GM23338 (cell line): ENCODE measurements around the gene RUNX1. TPM values are rescaled to one million over a fixed set of nuclear protein-coding genes. Genes with fewer than 3 reads are reported as not detected.

Experiments used
- ATAC-seq: fragments of 200-7000 bp; cut with Tn5 transposase; 3 replicates; pipeline ENCODE4 v1.9.1; 2020
- DNase-seq: peaks from one replicate; pipeline ENCODE4 v3.0.0-alpha.2; 2015; ENCODE audit warnings: low spot score
- H2AFZ ChIP-seq: fragments of 200-600 bp; sonication (generic); 2 replicates; pipeline ENCODE4 v1.8.0; 2016; ENCODE audit warnings: antibody characterized with exemption, mild to moderate bottlenecking, moderate library complexity
- H3F3A ChIP-seq: fragments of 200-600 bp; sonication (generic); replicated peaks from 2 replicates; pipeline ENCODE4 v1.8.0; 2017; ENCODE audit warnings: antibody characterized with exemption, mixed run types, low read depth
- H3K27ac ChIP-seq: fragments of 200-600 bp; sonication (generic); 2 replicates; pipeline ENCODE4 v1.6.1; 2016; ENCODE audit warnings: low read depth
- H3K27me3 ChIP-seq: fragments of 200-600 bp; sonication (generic); 2 replicates; pipeline ENCODE4 v1.8.0; 2016; ENCODE audit warnings: mild to moderate bottlenecking, mixed run types, moderate library complexity; ENCODE audit not compliant: insufficient read depth
- H3K36me3 ChIP-seq: fragments of 200-600 bp; sonication (generic); 2 replicates; pipeline ENCODE4 v1.8.0; 2016; ENCODE audit warnings: mild to moderate bottlenecking; ENCODE audit not compliant: insufficient read depth
- H3K4me1 ChIP-seq: fragments of 200-600 bp; sonication (generic); 2 replicates; pipeline ENCODE4 v1.8.0; 2016; ENCODE audit warnings: mild to moderate bottlenecking, moderate library complexity; ENCODE audit not compliant: insufficient read depth
- H3K4me2 ChIP-seq: fragments of 200-600 bp; sonication (generic); 2 replicates; pipeline ENCODE4 v1.7.1; 2017; ENCODE audit warnings: mixed run types
- H3K4me3 ChIP-seq: fragments of 200-600 bp; sonication (generic); 2 replicates; pipeline ENCODE4 v1.6.1; 2016; ENCODE audit warnings: mixed run types
- H3K79me2 ChIP-seq: fragments of 200-600 bp; sonication (generic); replicated peaks from 2 replicates; pipeline ENCODE4 v1.8.0; 2017; ENCODE audit warnings: mild to moderate bottlenecking; ENCODE audit not compliant: insufficient read depth
- H3K9me2 ChIP-seq: fragments of 200-600 bp; sonication (generic); 2 replicates; pipeline ENCODE4 v1.8.0; 2017; ENCODE audit not compliant: insufficient read depth
- H4K20me1 ChIP-seq: fragments of 200-600 bp; sonication (generic); replicated peaks from 2 replicates; pipeline ENCODE4 v1.8.0; 2017; ENCODE audit warnings: mild to moderate bottlenecking; ENCODE audit not compliant: insufficient read depth
- H3K27ac Mint-ChIP-seq: 2 replicates; pipeline ENCODE4 v1.8.0; 2020; ENCODE audit warnings: inconsistent platforms, mild to moderate bottlenecking, moderate library complexity, mixed read lengths
- H3K27me3 Mint-ChIP-seq: 3 replicates; pipeline ENCODE4 v1.8.0; 2022; ENCODE audit warnings: low read depth, mild to moderate bottlenecking, moderate library complexity, mixed read lengths, inconsistent platforms; ENCODE audit not compliant: insufficient read depth, poor library complexity
- H3K36me3 Mint-ChIP-seq: 3 replicates; pipeline ENCODE4 v1.8.0; 2021; ENCODE audit warnings: low read depth, mild to moderate bottlenecking, inconsistent platforms, moderate library complexity, mixed read lengths
- H3K4me1 Mint-ChIP-seq: 3 replicates; pipeline ENCODE4 v1.8.0; 2020; ENCODE audit warnings: mild to moderate bottlenecking, inconsistent platforms, mixed read lengths
- H3K4me3 Mint-ChIP-seq: 3 replicates; pipeline ENCODE4 v1.8.0; 2021; ENCODE audit warnings: moderate library complexity, mild to moderate bottlenecking, inconsistent platforms, mixed read lengths
- H3K9me3 Mint-ChIP-seq: 3 replicates; pipeline ENCODE4 v1.8.0; 2020; ENCODE audit warnings: moderate library complexity, mild to moderate bottlenecking, inconsistent platforms, mixed read lengths
- CREB1 ChIP-seq: fragments of 250-450 bp; sonication (Bioruptor Pico); IDR thresholded peaks from 2 replicates; pipeline ENCODE4 v1.5.0; 2020; ENCODE audit warnings: low read depth, mild to moderate bottlenecking, moderate library complexity
- EZH2phosphoT487 ChIP-seq: fragments of 200-600 bp; sonication (generic); IDR thresholded peaks from one replicate; pipeline ENCODE4 v1.8.1; 2018; ENCODE audit warnings: antibody characterized with exemption; ENCODE audit not compliant: unreplicated experiment
- JUNB ChIP-seq: IDR thresholded peaks from one replicate; pipeline ENCODE4 v1.6.1; 2016; ENCODE audit warnings: antibody characterized with exemption; ENCODE audit not compliant: unreplicated experiment
- ZNF114 ChIP-seq: fragments of 250-450 bp; sonication (Bioruptor Pico); IDR thresholded peaks from 2 replicates; pipeline ENCODE4 v1.5.0; 2020; ENCODE audit warnings: mild to moderate bottlenecking, moderate library complexity
- ZNF331 ChIP-seq: fragments of 250-450 bp; sonication (Bioruptor Pico); IDR thresholded peaks from 2 replicates; pipeline ENCODE4 v1.5.0; 2020; ENCODE audit warnings: low read depth, mild to moderate bottlenecking, moderate library complexity
- polyA plus RNA-seq: library from polyadenylated mRNA; unstranded; fragments of >200 nt; fragmentation: Nextera tagmentation; extraction: Ambion mirVana; gene quantifications from 2 replicates; pipeline ENCODE4 v1.2.1, GENCODE V29; 2016
- total RNA-seq: library from RNA; depleted of rRNA; stranded (reverse); fragments of >200 nt; shearing (Covaris generic); gene quantifications from 2 replicates; pipeline ENCODE4 v1.2.3, GENCODE V29; 2014
- TF ChIP-seq, protein P1 (sequence below), 2 experiments: fragments of 200-600 bp in 1 of 2; sonication (generic) in 1 of 2; conservative IDR thresholded peaks; 2 replicates each; pipeline versions ENCODE4 v1.5.1 to v1.6.1; 2016 to 2017; ENCODE audit warnings: antibody characterized with exemption in 2 of 2, low read depth in 2 of 2, mild to moderate bottlenecking in 2 of 2, moderate library complexity in 1 of 2
- TF ChIP-seq, protein P2 (sequence below): IDR thresholded peaks from one replicate; pipeline ENCODE4 v1.6.1; 2018; ENCODE audit warnings: antibody characterized with exemption; ENCODE audit not compliant: unreplicated experiment
- TF ChIP-seq, protein P3 (sequence below): IDR thresholded peaks from 2 replicates; pipeline ENCODE4 v1.6.1; 2016; ENCODE audit warnings: antibody characterized with exemption

The RUNX1 gene
- total and polyA plus RNA-seq, 2 experiments from 2014 or later, result 0.29 to 1.1 TPM

DNA sequence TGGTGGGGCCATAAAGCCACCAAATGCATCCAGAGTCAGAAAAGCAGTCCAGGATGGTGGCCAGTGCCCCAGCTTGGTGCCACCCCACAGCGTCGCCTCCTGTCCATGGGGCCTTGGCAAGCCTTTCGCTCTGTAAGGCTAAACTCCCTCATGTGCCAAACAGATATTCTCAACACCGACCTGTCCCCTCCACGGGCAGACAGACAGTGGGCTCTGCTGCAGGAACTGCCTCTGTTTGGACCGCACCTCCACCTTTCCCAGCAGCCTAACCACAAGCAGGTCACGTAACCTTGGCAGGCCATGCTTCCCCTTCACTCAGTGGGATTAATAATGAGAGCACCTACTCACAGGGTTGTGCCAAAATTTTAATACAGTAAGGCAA is 11.7 kb downstream of the RUNX1 start:
- Histone ChIP-seq H3K4me3 (no peak overlapping the region), H3K36me3 (no peaks in the 10 kb centered on the region), H3K9me2 (no peaks in the 10 kb centered on the region), H3K4me1 (no peaks in the 10 kb centered on the region), H3K79me2 (no peaks in the 10 kb centered on the region), H3K27ac (no peak overlapping the region), H3F3A (no peaks in the 10 kb centered on the region), H4K20me1 (no peaks in the 10 kb centered on the region), H3K4me2 (no peak overlapping the region), H3K27me3 (no peaks in the 10 kb centered on the region), H2AFZ (no peak overlapping the region)
- H3K27me3 Mint-ChIP-seq, result peaks cover 2% of the 10 kb centered on the region
- H3K36me3 Mint-ChIP-seq, result no peaks in the 10 kb centered on the region
- peaks cover 9% of the 10 kb centered on the region; the same call in 2 of the 3 replicates for H3K4me1 Mint-ChIP-seq
- H3K27ac Mint-ChIP-seq, result no peak overlapping the region
- no peak overlapping the region for H3K4me3 Mint-ChIP-seq
- DNase-seq, result no peak
- ATAC-seq, result no peak
- TF ChIP-seq ZNF331 (CRISPR knock-in tag), result no peak
- TF ChIP-seq, protein P1, sequence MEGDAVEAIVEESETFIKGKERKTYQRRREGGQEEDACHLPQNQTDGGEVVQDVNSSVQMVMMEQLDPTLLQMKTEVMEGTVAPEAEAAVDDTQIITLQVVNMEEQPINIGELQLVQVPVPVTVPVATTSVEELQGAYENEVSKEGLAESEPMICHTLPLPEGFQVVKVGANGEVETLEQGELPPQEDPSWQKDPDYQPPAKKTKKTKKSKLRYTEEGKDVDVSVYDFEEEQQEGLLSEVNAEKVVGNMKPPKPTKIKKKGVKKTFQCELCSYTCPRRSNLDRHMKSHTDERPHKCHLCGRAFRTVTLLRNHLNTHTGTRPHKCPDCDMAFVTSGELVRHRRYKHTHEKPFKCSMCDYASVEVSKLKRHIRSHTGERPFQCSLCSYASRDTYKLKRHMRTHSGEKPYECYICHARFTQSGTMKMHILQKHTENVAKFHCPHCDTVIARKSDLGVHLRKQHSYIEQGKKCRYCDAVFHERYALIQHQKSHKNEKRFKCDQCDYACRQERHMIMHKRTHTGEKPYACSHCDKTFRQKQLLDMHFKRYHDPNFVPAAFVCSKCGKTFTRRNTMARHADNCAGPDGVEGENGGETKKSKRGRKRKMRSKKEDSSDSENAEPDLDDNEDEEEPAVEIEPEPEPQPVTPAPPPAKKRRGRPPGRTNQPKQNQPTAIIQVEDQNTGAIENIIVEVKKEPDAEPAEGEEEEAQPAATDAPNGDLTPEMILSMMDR (conservative IDR thresholded peaks at IDR 0.05; ENCODE audit: low read depth in 2 of 2), result no peak
- TF ChIP-seq, protein P2, sequence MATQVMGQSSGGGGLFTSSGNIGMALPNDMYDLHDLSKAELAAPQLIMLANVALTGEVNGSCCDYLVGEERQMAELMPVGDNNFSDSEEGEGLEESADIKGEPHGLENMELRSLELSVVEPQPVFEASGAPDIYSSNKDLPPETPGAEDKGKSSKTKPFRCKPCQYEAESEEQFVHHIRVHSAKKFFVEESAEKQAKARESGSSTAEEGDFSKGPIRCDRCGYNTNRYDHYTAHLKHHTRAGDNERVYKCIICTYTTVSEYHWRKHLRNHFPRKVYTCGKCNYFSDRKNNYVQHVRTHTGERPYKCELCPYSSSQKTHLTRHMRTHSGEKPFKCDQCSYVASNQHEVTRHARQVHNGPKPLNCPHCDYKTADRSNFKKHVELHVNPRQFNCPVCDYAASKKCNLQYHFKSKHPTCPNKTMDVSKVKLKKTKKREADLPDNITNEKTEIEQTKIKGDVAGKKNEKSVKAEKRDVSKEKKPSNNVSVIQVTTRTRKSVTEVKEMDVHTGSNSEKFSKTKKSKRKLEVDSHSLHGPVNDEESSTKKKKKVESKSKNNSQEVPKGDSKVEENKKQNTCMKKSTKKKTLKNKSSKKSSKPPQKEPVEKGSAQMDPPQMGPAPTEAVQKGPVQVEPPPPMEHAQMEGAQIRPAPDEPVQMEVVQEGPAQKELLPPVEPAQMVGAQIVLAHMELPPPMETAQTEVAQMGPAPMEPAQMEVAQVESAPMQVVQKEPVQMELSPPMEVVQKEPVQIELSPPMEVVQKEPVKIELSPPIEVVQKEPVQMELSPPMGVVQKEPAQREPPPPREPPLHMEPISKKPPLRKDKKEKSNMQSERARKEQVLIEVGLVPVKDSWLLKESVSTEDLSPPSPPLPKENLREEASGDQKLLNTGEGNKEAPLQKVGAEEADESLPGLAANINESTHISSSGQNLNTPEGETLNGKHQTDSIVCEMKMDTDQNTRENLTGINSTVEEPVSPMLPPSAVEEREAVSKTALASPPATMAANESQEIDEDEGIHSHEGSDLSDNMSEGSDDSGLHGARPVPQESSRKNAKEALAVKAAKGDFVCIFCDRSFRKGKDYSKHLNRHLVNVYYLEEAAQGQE, result no peak
- no peak for TF ChIP-seq JUNB
- TF ChIP-seq, protein P3, sequence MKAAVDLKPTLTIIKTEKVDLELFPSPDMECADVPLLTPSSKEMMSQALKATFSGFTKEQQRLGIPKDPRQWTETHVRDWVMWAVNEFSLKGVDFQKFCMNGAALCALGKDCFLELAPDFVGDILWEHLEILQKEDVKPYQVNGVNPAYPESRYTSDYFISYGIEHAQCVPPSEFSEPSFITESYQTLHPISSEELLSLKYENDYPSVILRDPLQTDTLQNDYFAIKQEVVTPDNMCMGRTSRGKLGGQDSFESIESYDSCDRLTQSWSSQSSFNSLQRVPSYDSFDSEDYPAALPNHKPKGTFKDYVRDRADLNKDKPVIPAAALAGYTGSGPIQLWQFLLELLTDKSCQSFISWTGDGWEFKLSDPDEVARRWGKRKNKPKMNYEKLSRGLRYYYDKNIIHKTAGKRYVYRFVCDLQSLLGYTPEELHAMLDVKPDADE, result no peak
- TF ChIP-seq CREB1 (CRISPR knock-in tag), result no peak
- TF ChIP-seq ZNF114 (CRISPR knock-in tag), result no peak
- no peak for TF ChIP-seq EZH2phosphoT487
- H3K9me3 Mint-ChIP-seq, result no peaks in the 10 kb centered on the region
